GM12891 (cell line): ENCODE results near the gene SPATA6L.

Experiments
- POLR2A ChIP-seq: IDR thresholded peaks from 2 replicates; pipeline ENCODE4 v1.6.1; 2011; ENCODE audit warnings: low read depth, low read length, control low read depth
- POLR2AphosphoS5 ChIP-seq: IDR thresholded peaks from 2 replicates; pipeline ENCODE4 v1.6.1; 2011; ENCODE audit warnings: low read depth, low read length, control low read depth
- POU2F2 ChIP-seq: IDR thresholded peaks from 2 replicates; pipeline ENCODE4 v1.6.1; 2011; ENCODE audit warnings: low read depth, mild to moderate bottlenecking, control low read depth, low read length, moderate library complexity
- TAF1 ChIP-seq: IDR thresholded peaks from 2 replicates; pipeline ENCODE4 v1.6.1; 2011; ENCODE audit warnings: low read depth, low read length, control low read depth

GRCh38 chr9:4585135-4585534, 81.1 kb downstream of the SPATA6L start:
- TF ChIP-seq POLR2A: no peak
- TF ChIP-seq POU2F2: no peak
- TF ChIP-seq POLR2AphosphoS5: no peak
- TF ChIP-seq TAF1: no peak
